A549 (cell line): ENCODE measurements around the gene PFN1. TPM values are rescaled to one million over a fixed set of nuclear protein-coding genes. Genes with fewer than 3 reads are reported as not detected.

ENCODE experiments used
- ATAC-seq, 2 experiments: fragments of 200-7000 bp in 1 of 2; fragments of >200 bp in 1 of 2; cut with Nextera tagmentation in 1 of 2; cut with Tn5 transposase in 1 of 2; 3 replicates each; pipeline versions ENCODE4 v1.8.0 to v1.9.1; 2018 to 2020; ENCODE audit warnings: mild to moderate bottlenecking in 1 of 2, moderate library complexity in 1 of 2
- CTCF ChIA-PET: fragments of 300-600 bp; sonication (Branson Sonifier 250); formaldehyde crosslinking; extraction: SDS; loops from one replicate; lab custom pipeline; 2021; ENCODE audit warnings: antibody characterized with exemption, inconsistent platforms; lab: Yijun Ruan, JAX
- POLR2A ChIA-PET: fragments of 350-600 bp; formaldehyde crosslinking; extraction: SDS; loops from one replicate; lab custom pipeline; 2021; ENCODE audit warnings: antibody characterized with exemption, inconsistent platforms; lab: Yijun Ruan, JAX
- DNase-seq, 2 experiments: peaks; one replicate each; pipeline versions ENCODE4 v3.0.0 to v3.0.0-alpha.2; 2011 to 2016; ENCODE audit warnings: low read depth in 1 of 2, low spot score in 1 of 2
- FAIRE-seq: peaks from 2 replicates; lab custom pipeline; 2011; peaks lifted over from hg19 to GRCh38; lab: Jason Lieb, UNC
- H3K27ac ChIP-seq, 2 experiments: fragments of >200 bp; sonication (Bioruptor Twin); formaldehyde crosslinking; 3 replicates each; pipeline ENCODE4 v1.5.1; 2016 to 2017
- H3K4me1 ChIP-seq: fragments of >200 bp; sonication (Bioruptor Twin); formaldehyde crosslinking; 3 replicates; pipeline ENCODE4 v1.6.1; 2016
- H3K4me2 ChIP-seq: fragments of >200 bp; sonication (Bioruptor Twin); formaldehyde crosslinking; 3 replicates; pipeline ENCODE4 v1.6.1; 2016
- H3K4me3 ChIP-seq: fragments of >200 bp; sonication (Bioruptor Twin); formaldehyde crosslinking; 3 replicates; pipeline ENCODE4 v1.5.1; 2016
- H3K9me3 ChIP-seq: fragments of >200 bp; sonication (Bioruptor Twin); formaldehyde crosslinking; 3 replicates; pipeline ENCODE4 v1.6.1; 2016
- ATOH8 ChIP-seq: fragments of 250-450 bp; sonication (Bioruptor Pico); IDR thresholded peaks from 2 replicates; pipeline ENCODE4 v1.5.0; 2020; ENCODE audit warnings: low read depth, mild to moderate bottlenecking, moderate library complexity
- BCL3 ChIP-seq: fragments of >200 bp; sonication (Bioruptor Twin); formaldehyde crosslinking; IDR thresholded peaks from 3 replicates; pipeline ENCODE4 v1.6.1; 2016
- CHD2 ChIP-seq: fragments of 150-350 bp; IDR thresholded peaks from 2 replicates; pipeline ENCODE4 v1.6.1; 2014; ENCODE audit warnings: low read length; ENCODE audit not compliant: partially characterized antibody
- CTCF ChIP-seq: fragments of >200 bp; sonication (Bioruptor Twin); formaldehyde crosslinking; IDR thresholded peaks from 3 replicates; pipeline ENCODE4 v1.5.1; 2016
- FOSL2 ChIP-seq, 2 experiments: fragments of 450-650 bp in 1 of 2; fragments of >200 bp in 1 of 2; sonication (Bioruptor Twin) in 1 of 2; formaldehyde crosslinking; IDR thresholded peaks; 2 replicates each; pipeline versions ENCODE4 v1.5.0 to v1.6.1; 2016 to 2020; ENCODE audit warnings: mild to moderate bottlenecking in 1 of 2, moderate library complexity in 1 of 2
- HOXB5 ChIP-seq: fragments of 250-450 bp; sonication (Bioruptor Pico); IDR thresholded peaks from 2 replicates; pipeline ENCODE4 v1.5.0; 2020; ENCODE audit warnings: mild to moderate bottlenecking, moderate library complexity
- JUN ChIP-seq, 2 experiments: fragments of >200 bp; sonication (Bioruptor Twin); formaldehyde crosslinking; IDR thresholded peaks; 2 replicates in 1 of 2; 3 replicates in 1 of 2; pipeline ENCODE4 v1.6.1; 2016 to 2017
- JUNB ChIP-seq: fragments of >200 bp; sonication (Bioruptor Twin); formaldehyde crosslinking; IDR thresholded peaks from 2 replicates; pipeline ENCODE4 v1.6.1; 2016
- MAFK ChIP-seq: fragments of 450-650 bp; IDR thresholded peaks from 2 replicates; pipeline ENCODE4 v1.6.1; 2014; ENCODE audit not compliant: partially characterized antibody
- PHF8 ChIP-seq: fragments of 200-600 bp; sonication (generic); IDR thresholded peaks from 2 replicates; pipeline ENCODE4 v1.6.1; 2016; ENCODE audit warnings: low read depth, mild to moderate bottlenecking, antibody characterized with exemption, moderate library complexity, borderline replicate concordance
- RCOR1 ChIP-seq: fragments of 150-350 bp; IDR thresholded peaks from 2 replicates; pipeline ENCODE4 v1.6.1; 2014; ENCODE audit warnings: antibody characterized with exemption, low read length, low read depth
- RNF2 ChIP-seq: fragments of 200-600 bp; sonication (generic); IDR thresholded peaks from 2 replicates; pipeline ENCODE4 v1.6.1; 2016; ENCODE audit warnings: low read depth, mild to moderate bottlenecking, antibody characterized with exemption, moderate library complexity, borderline replicate concordance
- TP53 ChIP-seq: fragments of 250-450 bp; sonication (Bioruptor Pico); IDR thresholded peaks from 2 replicates; pipeline ENCODE4 v1.5.0; 2021; ENCODE audit warnings: mild to moderate bottlenecking, moderate library complexity
- WGBS: methylation state at CpG from one replicate; pipeline ENCODE4 v1.1.6; 2017; ENCODE audit errors: missing lambda C conversion rate; 5-methylcytosine and 5-hydroxymethylcytosine counted together
- polyA plus RNA-seq, 4 experiments: library from polyadenylated mRNA; depleted of rRNA in 3 of 4; stranded (reverse); fragments of >200 nt; fragmentation: RNase III in 1 of 4; extraction: RNeasy Plus Mini Kit Qiagen cat#74134 plus additional on column Dnase treatment in 1 of 4; gene quantifications; 2 replicates in 3 of 4; 3 replicates in 1 of 4; pipeline ENCODE4 v1.2.3, GENCODE V29; 2011 to 2017

Gene PFN1
- polyA plus RNA-seq, 2 of the 4 experiments (the other 2 are of a cell fraction) = 1,732 to 3,230 TPM

- Histone ChIP-seq H3K4me3 (no peak overlapping the region), H3K27ac (no peak overlapping the region), H3K9me3 (no peaks in the 10 kb centered on the region), H3K4me2 (no peak overlapping the region), H3K4me1 (peaks cover 15% of the 10 kb centered on the region)
- ChIA-PET POLR2A (no interaction called here), CTCF (interaction anchor here (0.6 to 11.2 kb wide), 6 partner anchors 7 to 90 kb away, joined by 3 to 148 read pairs (median 19); partner anchors contain the start of gene CAMTA2)
- FAIRE-seq (no peak), DNase-seq (no peak), ATAC-seq (no peak)
- 94% methylated on average over 12 of the region's 12 CpGs for whole genome bisulfite sequencing
- TF ChIP-seq CTCF (no peak), JUN (IDR thresholded peaks at IDR 0.05) (peak in 1 of 2 experiments; percentile 15; a peak in 1 of 5 replicates), MAFK (peak; percentile 37)
Observed at GRCh38 chr17:4972322-4972721, 24.0 kb upstream of the PFN1 start.

- H3K27ac ChIP-seq = no peak overlapping the region
- DNase-seq (no peak), FAIRE-seq (no peak), ATAC-seq (no peak)
- no peak overlapping the region for H3K4me2 ChIP-seq
- no peak overlapping the region for H3K4me3 ChIP-seq
- WGBS = 80% methylated on average over 6 of the region's 6 CpGs
- ChIA-PET CTCF (interaction anchor here (0.9 to 11.2 kb wide), 5 partner anchors 8 to 91 kb away, joined by 3 to 148 read pairs (median 34); partner anchors contain the start of gene CAMTA2), POLR2A (interaction anchor here (1.9 kb wide), 1 partner anchor 32 kb away, joined by 10 read pairs; the partner anchor contains the start of genes RNF167 and SLC25A11)
- no peaks in the 10 kb centered on the region for H3K9me3 ChIP-seq
- TF ChIP-seq JUN (IDR thresholded peaks at IDR 0.05) (0 out of 5 replicates have a peak, but pooled peaks of 1 of the 2 experiments have one; percentile 10), FOSL2 (IDR thresholded peaks at IDR 0.05) (no peak), FOSL2 (CRISPR knock-in tag; IDR thresholded peaks at IDR 0.05) (no peak)
- H3K4me1 ChIP-seq = peaks cover 15% of the 10 kb centered on the region
Observed at GRCh38 chr17:4971826-4972225, 23.5 kb upstream of the PFN1 start.

GRCh38 chr17:4970273-4970672 lies 21.9 kb upstream of the PFN1 start:
- POLR2A ChIA-PET = interaction anchor here (0.8 to 2.0 kb wide), 3 partner anchors 17 to 30 kb away, joined by 3 to 10 read pairs (median 8); partner anchors contain the start of genes CAMTA2, RNF167 and SLC25A11
- H3K27ac ChIP-seq = peak overlapping the region in 1 of 2 experiments; percentile 95; a peak in 1 of 6 replicates
- no peak overlapping the region for H3K4me2 ChIP-seq

More at GRCh38 chr17:4970273-4970672, 21.9 kb upstream of the PFN1 start:
- H3K4me1 ChIP-seq = peaks cover 21% of the 10 kb centered on the region
- WGBS = 98% methylated on average over 8 of the region's 8 CpGs
- TF ChIP-seq PHF8 = no peak
- TF ChIP-seq RCOR1 = no peak
- TF ChIP-seq HOXB5 (CRISPR knock-in tag) = no peak
- TF ChIP-seq JUNB = no peak
- no peak for TF ChIP-seq TP53 (CRISPR knock-in tag)
- no peak for TF ChIP-seq ATOH8 (CRISPR knock-in tag)
- TF ChIP-seq CHD2 = no peak
- no peak for TF ChIP-seq RNF2
- no peak for TF ChIP-seq BCL3
- CTCF ChIA-PET = interaction anchor here (0.9 to 11.2 kb wide), 9 partner anchors 9 to 404 kb away, joined by 3 to 148 read pairs (median 6); partner anchors contain the start of genes CAMTA2, CHRNE, RNF167 and SLC25A11
- H3K9me3 ChIP-seq = no peaks in the 10 kb centered on the region
- H3K4me3 ChIP-seq = no peak overlapping the region
- FAIRE-seq = no peak
- DNase-seq = no peak
- ATAC-seq = no peak
